Retinal pigment epithelial cell (primary cell): ENCODE measurements around the gene SND1.

Experiments
- DNase-seq: peaks from one replicate; pipeline ENCODE4 v3.0.0-alpha.2; 2010; ENCODE audit warnings: low read depth
- H3K4me3 ChIP-seq: 2 replicates; pipeline ENCODE4 v1.5.1; 2011; ENCODE audit warnings: mild to moderate bottlenecking, low read length, control low read depth, moderate library complexity
- CTCF ChIP-seq: conservative IDR thresholded peaks from 2 replicates; pipeline ENCODE4 v1.5.1; 2011; ENCODE audit warnings: low read depth, low read length, control low read depth, inconsistent platforms

SND1 gene

GRCh38 chr7:127635659-127636285 lies 16.2 kb upstream of the SND1 start:
- TF ChIP-seq CTCF: no peak

GRCh38 chr7:127638197-127638596 lies 13.8 kb upstream of the SND1 start:
- no peak for TF ChIP-seq CTCF
- no peak overlapping the region for H3K4me3 ChIP-seq
- no peak for DNase-seq

More at GRCh38 chr7:127635659-127636285, 16.2 kb upstream of the SND1 start:
- H3K4me3 ChIP-seq: no peak overlapping the region
- DNase-seq: no peak

GRCh38 chr7:127644484-127644883 lies 7.5 kb upstream of the SND1 start:
- no peak for DNase-seq
- no peak for TF ChIP-seq CTCF
- no peak overlapping the region for H3K4me3 ChIP-seq

GRCh38 chr7:127647636-127648035 lies 4.4 kb upstream of the SND1 start:
- TF ChIP-seq CTCF: no peak
- DNase-seq: no peak
- H3K4me3 ChIP-seq: no peak overlapping the region

GRCh38 chr7:127648986-127649385 lies 3.0 kb upstream of the SND1 start:
- no peak for DNase-seq
- H3K4me3 ChIP-seq: no peak overlapping the region
- no peak for TF ChIP-seq CTCF

- no peak for TF ChIP-seq CTCF
- no peak for DNase-seq
- H3K4me3 ChIP-seq: peak overlapping the region; percentile 99
Observed at GRCh38 chr7:127650847-127651555, 993 bp upstream of the SND1 start.
